GM06990 (cell line): ENCODE data around the gene SPINDOC.

ENCODE experiments used
- DNase-seq: peaks from one replicate; pipeline ENCODE4 v3.0.0-alpha.2; 2011; ENCODE audit not compliant: insufficient read length; ENCODE audit errors: extremely low read depth
- H3K27me3 ChIP-seq: replicated peaks from 2 replicates; pipeline ENCODE4 v1.6.0; 2011; ENCODE audit warnings: low read length; ENCODE audit not compliant: control insufficient read depth, insufficient read depth
- H3K36me3 ChIP-seq: 2 replicates; pipeline ENCODE4 v1.5.1; 2011; ENCODE audit warnings: low read length; ENCODE audit not compliant: control insufficient read depth, insufficient read depth
- H3K4me3 ChIP-seq: replicated peaks from 2 replicates; pipeline ENCODE4 v1.5.1; 2011; ENCODE audit warnings: low read depth, mild to moderate bottlenecking, control low read depth, low read length
- TF ChIP-seq, protein P1 (sequence below): IDR thresholded peaks from 2 replicates; pipeline ENCODE4 v1.5.1; 2011; ENCODE audit warnings: low read length, control low read depth, mild to moderate bottlenecking, inconsistent platforms; ENCODE audit not compliant: insufficient read depth, poor library complexity, severe bottlenecking

SPINDOC gene

DNA sequence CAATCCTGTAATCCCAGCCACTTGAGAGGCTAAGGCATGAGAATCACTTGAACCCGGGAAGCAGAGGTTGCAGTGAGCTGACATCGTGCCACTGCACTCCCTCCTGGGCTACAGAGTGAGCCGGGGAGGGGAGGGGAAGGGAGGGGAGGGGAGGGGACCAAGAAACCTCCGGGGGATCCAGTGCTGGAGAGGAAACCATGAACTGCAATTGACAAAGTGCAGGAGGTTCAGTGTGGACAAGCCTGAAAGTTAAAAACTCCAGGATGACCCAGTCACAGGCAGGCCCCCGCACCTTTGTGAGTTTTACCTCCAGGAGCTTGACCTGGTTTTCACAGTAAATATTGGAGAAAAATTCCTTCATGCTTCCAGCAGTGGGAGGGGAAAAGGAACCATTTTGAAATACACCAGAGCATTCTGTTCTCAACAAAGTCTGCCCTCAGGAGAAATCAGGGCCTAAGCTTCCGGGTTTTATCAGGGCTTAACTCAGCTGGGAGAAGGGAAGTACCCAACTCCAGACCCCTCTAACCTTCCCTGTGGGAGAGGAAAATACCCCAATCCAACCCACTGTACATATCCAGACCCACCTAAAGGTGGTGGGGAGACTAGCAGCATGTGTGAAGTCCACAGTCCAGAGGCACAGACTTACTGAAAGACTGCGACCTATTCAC, 29.2 kb upstream of the SPINDOC start:
- DNase-seq = no peak
- TF ChIP-seq, protein P1, sequence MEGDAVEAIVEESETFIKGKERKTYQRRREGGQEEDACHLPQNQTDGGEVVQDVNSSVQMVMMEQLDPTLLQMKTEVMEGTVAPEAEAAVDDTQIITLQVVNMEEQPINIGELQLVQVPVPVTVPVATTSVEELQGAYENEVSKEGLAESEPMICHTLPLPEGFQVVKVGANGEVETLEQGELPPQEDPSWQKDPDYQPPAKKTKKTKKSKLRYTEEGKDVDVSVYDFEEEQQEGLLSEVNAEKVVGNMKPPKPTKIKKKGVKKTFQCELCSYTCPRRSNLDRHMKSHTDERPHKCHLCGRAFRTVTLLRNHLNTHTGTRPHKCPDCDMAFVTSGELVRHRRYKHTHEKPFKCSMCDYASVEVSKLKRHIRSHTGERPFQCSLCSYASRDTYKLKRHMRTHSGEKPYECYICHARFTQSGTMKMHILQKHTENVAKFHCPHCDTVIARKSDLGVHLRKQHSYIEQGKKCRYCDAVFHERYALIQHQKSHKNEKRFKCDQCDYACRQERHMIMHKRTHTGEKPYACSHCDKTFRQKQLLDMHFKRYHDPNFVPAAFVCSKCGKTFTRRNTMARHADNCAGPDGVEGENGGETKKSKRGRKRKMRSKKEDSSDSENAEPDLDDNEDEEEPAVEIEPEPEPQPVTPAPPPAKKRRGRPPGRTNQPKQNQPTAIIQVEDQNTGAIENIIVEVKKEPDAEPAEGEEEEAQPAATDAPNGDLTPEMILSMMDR = no peak
- Histone ChIP-seq H3K27me3 (no peaks in the 10 kb centered on the region), H3K36me3 (no peaks in the 10 kb centered on the region), H3K4me3 (no peak overlapping the region)

DNA sequence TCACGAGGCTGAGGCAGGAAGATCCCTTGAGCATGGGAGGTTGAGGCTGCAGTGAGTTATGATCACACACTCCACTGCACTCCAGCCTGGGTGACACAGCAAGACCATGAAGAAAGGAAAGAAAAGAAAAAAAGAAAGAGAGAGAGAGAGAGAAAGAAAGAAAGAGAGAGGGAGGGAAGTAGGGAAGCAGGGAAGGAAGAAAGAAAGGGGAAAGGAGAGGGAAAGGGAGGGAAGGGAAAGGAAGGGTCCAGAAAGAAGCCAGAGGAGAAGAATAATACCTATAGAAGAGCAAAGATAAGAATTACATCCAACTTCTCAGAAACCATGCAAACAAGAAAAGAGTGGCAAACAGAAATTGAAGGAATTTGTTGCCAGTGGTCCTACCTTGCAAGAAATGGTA, 27.4 kb upstream of the SPINDOC start:
- TF ChIP-seq, protein P1 = no peak
- no peak overlapping the region for H3K4me3 ChIP-seq
- H3K36me3 ChIP-seq = no peaks in the 10 kb centered on the region
- no peak for DNase-seq
- H3K27me3 ChIP-seq = no peaks in the 10 kb centered on the region

DNA sequence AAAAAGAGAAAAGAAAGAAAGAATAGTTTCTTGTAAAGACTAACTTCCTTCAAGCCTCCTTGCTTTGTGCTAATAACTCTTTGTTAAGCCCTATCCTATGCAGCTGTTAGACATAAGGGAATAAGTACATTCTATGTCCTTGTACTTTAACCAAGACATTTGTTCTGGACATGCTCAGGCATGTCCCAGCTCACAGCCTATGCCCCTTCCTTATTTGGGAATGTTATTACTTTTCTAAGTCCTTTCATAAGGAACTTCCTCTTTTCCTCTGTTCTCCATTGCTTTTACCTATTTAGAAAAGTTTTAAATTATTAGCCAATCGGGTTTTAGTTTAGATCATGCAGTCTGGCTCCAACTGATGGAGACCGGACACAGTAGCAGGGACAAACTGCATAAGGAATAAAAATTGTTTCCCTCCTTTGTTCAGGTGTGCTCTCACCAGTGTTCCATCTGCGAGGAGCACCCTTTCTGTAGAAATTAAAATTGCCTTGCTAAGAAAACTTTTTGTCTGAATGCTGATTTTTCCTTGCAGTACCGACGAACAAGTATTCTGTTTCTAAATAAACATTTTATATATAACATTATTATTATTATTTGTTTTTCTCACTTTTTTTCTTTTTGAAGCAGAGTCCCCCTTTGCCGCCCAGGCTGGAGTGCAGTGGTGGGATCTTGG, 21.6 kb upstream of the SPINDOC start:
- TF ChIP-seq, protein P1 = no peak
- DNase-seq = no peak
- Histone ChIP-seq H3K4me3 (no peak overlapping the region), H3K36me3 (no peaks in the 10 kb centered on the region), H3K27me3 (no peaks in the 10 kb centered on the region)

DNA sequence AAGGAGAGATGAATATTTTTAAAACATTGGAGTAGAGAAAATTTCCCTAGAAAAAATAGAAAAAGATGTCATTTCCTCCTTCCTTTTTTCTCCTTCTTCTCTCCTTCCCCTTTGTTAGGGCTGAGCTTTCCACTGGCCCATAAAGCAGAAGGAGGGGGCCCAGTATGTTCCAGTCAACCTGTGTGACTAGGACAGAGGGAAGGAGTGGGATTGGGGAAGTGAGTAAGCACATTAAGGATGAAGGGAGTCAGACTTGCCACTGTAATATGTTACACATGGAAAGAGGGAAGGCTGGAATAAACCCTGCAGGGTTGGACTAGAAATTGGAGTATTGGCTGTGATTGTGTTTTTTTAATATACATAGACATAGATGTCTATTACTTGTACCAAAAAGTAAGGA, 20.1 kb upstream of the SPINDOC start:
- TF ChIP-seq, protein P1 = no peak
- Histone ChIP-seq H3K36me3 (no peaks in the 10 kb centered on the region), H3K27me3 (no peaks in the 10 kb centered on the region), H3K4me3 (no peak overlapping the region)
- no peak for DNase-seq

DNA sequence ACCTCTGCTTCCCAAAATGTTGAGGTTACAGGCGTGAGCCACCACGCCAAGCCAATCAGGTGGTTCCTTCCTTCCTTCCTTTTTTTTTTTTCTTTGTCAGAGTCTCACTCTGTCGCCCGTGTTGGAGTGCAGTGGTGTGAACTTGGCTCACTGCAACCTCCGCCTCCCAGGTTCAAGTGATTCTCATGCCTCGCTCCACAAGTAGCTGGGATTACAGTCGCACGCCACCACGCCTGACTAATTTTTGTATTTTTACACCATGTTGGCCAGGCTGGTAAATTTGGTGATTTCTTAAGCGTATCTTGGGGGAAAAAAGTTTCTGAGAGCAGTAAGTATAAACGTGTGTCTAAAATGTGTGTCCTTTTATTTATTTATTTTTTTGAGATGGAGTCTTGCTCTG, 18.2 kb upstream of the SPINDOC start:
- TF ChIP-seq, protein P1 = no peak
- no peaks in the 10 kb centered on the region for H3K36me3 ChIP-seq
- DNase-seq = no peak

More for the DNA sequence above, 18.2 kb upstream of the SPINDOC start:
- no peak overlapping the region for H3K4me3 ChIP-seq
- no peaks in the 10 kb centered on the region for H3K27me3 ChIP-seq
